ENCODE measurements around the gene EXOC6B.
"Not testable (repeated sequence)": the region's sequence is repeated elsewhere in the genome, so short reads cannot be mapped to it uniquely, and the experiment has no call there.

EXOC6B gene

GRCh38 chr2:72681016-72681995, 144.5 kb downstream of the EXOC6B start:
- no peak for DNase-seq (ENCODE audit: low read depth)

DNA sequence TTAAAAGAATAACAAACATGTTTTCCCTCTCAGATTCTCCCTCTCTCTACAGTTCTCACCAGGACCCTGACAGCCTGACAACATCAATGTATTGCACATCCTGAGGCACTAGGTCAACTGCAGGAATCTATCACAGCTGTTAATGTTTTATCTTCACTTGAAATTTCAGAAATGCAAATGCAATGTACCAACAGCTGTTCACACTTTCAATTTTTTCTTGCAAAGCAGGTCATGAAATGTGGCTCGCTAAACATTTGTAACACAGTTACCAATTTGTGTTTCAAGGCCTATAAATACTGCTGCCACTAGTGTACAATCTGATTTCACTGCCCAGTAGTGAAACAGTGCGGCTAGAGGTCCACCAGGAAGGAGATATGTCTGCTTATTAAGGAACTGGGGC, 147.8 kb downstream of the EXOC6B start:
- no peak for DNase-seq (ENCODE audit: low read depth)

- DNase-seq (ENCODE audit: low read depth), result no peak
These were observed 149.3 kb downstream of the EXOC6B start for GRCh38 chr2:72676341-72677025.

- no peak for DNase-seq (ENCODE audit: low read depth)
These were observed 150.6 kb downstream of the EXOC6B start for GRCh38 chr2:72674982-72675915.

DNA sequence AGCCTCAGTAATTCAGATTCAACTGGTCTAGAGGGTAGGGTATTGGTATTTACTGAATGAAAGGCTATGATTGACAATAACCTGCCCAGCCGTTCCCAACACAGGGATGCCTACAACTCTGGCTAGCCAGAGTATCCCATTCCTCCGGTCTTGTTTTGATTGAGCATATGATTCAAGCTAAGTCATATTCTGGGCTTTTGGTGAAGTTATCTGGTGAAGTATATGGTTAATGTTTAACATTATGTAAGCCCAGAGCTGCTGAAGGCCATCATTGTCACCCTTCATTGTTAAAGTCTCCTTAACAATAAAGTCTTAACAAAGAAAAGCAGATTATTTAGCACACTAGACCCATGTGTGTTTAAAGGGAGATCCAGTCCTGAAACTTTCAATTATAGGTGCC, 152.6 kb downstream of the EXOC6B start:
- DNase-seq (ENCODE audit: low read depth), result no peak

GRCh38 chr2:72669121-72669520, 156.7 kb downstream of the EXOC6B start:
- DNase-seq (ENCODE audit: low read depth), result peak; percentile 61

DNA sequence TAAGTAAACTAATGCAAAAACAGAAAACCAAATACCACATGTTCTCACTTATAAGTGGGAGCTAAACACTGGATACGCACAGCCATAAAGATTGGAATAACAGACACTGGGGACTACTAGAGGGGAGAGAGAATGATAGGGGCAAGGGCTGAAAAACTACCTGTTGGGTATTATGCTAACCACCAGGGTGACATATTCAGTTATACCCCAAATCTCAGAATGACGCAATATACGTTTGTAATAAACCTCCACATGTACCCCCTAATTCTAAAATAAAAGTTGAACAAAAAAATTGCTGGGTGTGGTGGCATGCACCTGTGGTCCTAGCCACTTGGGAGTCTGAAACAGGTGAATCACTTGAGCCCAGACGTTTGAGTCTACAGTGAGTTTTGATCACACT, 157.2 kb downstream of the EXOC6B start:
- DNase-seq (ENCODE audit: low read depth), result no peak

- no peak for DNase-seq (ENCODE audit: low read depth)
These were observed 160.4 kb downstream of the EXOC6B start for GRCh38 chr2:72665448-72665847.

- DNase-seq (ENCODE audit: low read depth), result no peak
These were observed 163.8 kb downstream of the EXOC6B start for GRCh38 chr2:72661985-72662384.

- DNase-seq (ENCODE audit: low read depth), result no peak
These were observed 176.0 kb downstream of the EXOC6B start for GRCh38 chr2:72649810-72650209.

DNA sequence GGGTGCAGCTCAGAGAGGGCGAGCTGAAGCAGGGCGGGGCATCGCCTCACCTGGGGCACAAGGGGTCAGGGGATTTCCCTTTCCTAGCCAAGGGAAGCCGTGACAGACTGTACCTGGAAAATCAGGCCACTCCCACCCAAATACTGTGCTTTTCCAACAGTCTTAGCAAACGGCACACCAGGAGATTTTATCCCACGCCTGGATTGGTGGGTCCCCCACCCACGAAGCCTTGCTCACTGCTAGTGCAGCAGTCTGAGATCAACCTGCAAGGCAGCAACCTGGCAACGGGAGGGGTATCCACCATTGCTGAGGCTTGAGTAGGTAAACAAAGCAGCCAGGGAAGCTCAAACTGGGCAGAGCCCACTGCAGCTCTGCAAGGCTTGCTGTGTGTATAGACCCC, 184.6 kb downstream of the EXOC6B start:
- DNase-seq (ENCODE audit: low read depth), result not testable (repeated sequence)

DNA sequence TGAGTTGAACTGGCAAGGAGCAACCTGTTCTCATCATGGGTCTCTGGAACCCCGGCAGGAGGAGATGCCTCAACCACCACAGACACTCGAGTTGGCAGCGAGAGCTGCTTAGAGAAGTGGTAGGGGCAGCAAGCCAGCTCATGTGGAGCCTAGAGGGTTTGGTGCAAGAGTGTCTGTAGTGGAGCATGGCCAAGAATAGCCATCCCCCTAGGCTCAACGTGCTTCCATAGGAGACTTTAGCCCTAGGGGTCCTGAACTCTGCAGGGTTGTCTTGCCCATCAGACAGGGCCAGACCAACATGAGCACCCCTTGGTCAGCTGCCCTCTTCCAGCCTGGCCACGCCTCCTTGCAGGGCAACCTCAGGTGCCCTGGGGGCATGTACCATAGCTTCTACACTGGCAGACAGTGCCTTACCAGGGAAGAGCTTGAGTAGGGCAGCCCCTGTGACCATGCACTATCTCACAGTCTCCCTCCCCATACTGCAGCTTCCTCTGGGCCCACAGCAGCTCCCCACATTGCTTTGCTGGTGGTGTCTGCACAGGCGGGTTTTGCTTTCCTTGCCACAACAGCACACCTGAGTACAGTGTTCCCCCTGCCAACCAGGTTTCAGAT, 187.1 kb downstream of the EXOC6B start:
- DNase-seq (ENCODE audit: low read depth), result no peak

DNA sequence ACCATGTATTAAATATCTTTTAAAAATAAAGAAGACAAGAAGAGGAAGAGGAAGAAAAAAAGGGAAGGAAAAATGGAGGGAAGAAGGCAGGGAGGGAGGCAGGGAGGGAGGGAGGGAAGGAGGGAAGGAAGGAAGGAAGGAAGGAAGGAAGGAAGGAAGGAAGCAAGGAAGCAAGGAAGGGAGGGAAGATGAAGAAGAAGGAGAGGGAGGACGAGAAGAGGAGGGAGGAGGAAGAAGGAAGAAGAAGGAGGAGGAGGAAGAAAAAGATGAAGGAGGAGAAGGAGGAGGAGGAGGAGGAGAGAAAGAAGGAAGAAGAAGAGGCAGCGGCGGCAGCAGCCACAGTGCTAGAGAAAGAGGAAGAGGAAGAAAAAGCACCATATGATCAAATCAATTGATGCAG, 189.6 kb downstream of the EXOC6B start:
- DNase-seq (ENCODE audit: low read depth), result no peak

DNA sequence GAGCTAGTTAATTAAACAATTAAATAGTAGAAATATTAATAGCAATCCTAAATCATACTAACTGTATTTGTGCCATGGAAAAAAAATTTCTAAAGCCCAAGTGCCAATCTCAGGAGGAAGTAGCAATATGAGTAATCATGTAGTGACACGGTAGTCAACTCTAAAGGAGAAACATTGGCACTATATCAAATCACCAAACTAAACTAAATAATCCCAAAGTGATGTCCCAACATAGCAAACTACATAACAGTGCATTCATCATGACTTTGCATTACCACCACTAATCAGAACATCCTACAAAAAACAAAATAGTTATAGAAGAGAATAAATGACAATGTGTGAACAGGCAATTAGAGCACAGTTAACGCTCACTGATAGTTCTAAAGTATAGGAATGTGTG, 195.1 kb downstream of the EXOC6B start:
- no peak for DNase-seq (ENCODE audit: low read depth)

DNA sequence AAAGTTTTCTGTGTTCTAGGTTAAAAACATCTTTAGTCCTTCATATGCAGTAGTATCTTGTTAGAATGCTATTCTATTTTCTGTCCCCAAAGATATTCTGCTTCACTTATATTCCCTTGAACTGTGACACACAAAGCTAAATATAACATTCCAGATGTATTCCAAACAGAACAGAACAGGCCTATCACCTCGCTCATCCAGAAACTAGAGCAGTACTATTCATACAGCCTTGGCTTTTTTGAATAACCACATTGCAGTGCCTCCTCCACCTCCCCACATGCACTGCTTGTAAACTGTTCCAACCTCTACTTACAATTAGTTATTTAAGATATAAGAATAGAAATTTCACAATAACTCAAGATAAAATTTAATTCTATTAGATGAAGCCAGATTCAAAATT, 196.8 kb downstream of the EXOC6B start:
- DNase-seq (ENCODE audit: low read depth), result no peak

DNA sequence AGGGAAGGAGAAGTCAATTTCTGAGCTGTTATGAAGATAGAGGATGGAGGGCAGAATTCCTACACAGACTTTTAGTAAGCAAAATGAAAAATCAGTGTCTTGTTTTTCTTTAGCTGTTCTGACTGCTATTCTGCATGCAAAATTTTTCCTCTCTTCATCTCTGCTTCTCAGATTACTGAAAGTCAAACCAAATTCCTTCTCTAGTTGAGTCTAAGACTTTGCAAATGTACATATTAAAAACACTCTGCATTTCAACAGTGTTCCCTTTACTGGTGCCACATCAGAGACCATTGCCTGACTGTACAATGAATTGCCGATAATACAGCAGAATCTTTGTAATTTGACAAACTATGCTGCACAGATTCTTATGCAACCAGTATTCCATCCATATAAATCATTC, 198.8 kb downstream of the EXOC6B start:
- DNase-seq (ENCODE audit: low read depth), result no peak

GRCh38 chr2:72625366-72625765, 200.5 kb downstream of the EXOC6B start:
- no peak for DNase-seq (ENCODE audit: low read depth)

DNA sequence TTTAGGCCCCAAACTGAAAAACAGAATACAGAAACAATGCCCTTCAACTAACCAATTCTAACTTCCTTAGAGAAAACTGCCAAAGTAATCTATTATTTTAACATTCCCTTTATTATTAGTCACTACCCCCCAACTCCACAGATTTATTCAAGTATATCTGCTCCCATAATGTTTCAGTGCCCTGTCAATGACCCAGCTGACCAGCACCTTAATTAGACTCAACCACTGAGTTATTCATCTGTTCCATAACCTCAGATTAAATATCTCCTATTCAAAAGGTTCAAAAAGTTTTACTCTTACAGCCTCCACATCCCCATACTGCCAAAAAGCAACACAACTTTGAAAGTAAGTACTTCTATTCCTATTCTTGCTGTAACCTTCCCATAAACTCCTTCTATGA, 202.4 kb downstream of the EXOC6B start:
- no peak for DNase-seq (ENCODE audit: low read depth)

DNA sequence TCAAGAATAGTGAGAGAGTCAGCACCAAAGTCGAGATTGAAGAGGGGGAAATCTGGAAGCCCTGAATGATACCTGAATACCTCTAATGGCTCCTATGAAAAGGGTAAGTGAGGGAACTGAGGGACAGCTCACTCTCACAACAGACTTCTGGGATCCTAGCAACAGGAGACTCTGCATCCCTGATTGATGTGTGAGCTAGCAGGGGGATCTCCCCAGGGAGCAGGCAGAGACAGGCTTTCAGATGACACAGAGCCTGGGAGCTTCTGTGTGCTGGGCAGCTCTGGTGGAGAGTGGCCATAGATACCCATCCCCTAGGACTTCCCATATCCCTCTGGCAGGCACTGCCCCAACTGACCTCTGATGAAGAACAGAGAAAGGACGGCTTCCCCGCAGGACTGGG, 206.2 kb downstream of the EXOC6B start:
- DNase-seq (ENCODE audit: low read depth), result no peak

GRCh38 chr2:72613931-72614330, 211.9 kb downstream of the EXOC6B start:
- no peak for DNase-seq (ENCODE audit: low read depth)

DNA sequence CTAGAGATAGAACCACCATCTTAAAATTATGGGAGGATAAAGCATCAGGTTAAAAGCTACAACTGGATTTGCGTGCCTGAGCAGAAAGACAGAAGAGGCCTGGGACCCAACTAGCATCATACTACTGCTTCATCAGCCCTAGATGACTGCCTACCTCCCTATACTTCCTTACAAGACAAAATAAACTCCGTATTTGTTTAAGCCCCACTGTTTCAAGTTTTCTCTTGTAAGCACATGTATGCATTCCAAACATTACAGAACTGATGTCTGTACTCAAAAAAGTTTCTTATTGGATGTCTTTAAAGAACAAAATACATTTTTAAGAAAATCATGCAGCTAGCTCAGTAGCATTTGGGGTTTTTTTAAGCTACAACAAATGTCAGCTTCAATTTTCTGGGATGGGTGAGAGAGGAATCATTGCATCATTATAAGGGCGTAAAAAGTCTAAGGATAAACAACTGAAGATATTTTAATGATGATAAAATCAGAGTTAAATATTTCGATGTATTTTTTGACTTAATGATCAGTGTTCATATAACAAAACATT, 213.1 kb downstream of the EXOC6B start:
- no peak for DNase-seq (ENCODE audit: low read depth)

DNA sequence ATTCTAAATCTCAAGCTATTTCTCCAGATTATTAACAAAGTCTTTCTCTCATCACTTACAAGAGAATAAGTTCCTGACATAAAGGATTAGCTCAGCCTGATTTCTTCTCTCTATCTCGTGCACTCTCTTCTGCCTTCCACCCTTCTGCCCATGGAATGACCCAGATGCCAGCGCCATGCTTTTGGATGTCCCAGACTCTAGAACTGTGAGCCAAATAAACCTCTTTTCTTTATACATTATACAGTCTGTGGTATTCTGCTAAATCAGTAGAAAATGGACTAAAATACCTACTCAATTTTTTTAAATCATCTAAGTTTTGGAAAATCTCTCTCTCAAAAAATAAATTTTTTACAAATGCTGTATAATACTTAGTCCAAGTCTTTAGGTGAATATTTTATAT, 218.6 kb downstream of the EXOC6B start:
- no peak for DNase-seq (ENCODE audit: low read depth)

Data from fibroblast of the conjunctiva (primary cell).